ENCODE results near the gene DENND4A.
"Not testable (repeated sequence)": the region's sequence is repeated elsewhere in the genome, so short reads cannot be mapped to it uniquely, and the experiment has no call there.

DENND4A gene

GRCh38 chr15:65751431-65751830 lies 40.7 kb downstream of the DENND4A start:
- DNase-seq = no peak

- no peak for DNase-seq
Measured at GRCh38 chr15:65747265-65747664, 44.8 kb downstream of the DENND4A start.

- no peak for DNase-seq
Measured at GRCh38 chr15:65743637-65744252, 48.3 kb downstream of the DENND4A start.

- DNase-seq = no peak
Measured at GRCh38 chr15:65740148-65740547, 51.9 kb downstream of the DENND4A start.

GRCh38 chr15:65738649-65739048 lies 53.4 kb downstream of the DENND4A start:
- DNase-seq = no peak

- not testable (repeated sequence) for DNase-seq
Measured at GRCh38 chr15:65733599-65733998, 58.5 kb downstream of the DENND4A start.

- no peak for DNase-seq
Measured at GRCh38 chr15:65732698-65733097, 59.4 kb downstream of the DENND4A start.

GRCh38 chr15:65731926-65732325 lies 60.2 kb downstream of the DENND4A start:
- DNase-seq = no peak

GRCh38 chr15:65730549-65731172 lies 61.4 kb downstream of the DENND4A start:
- DNase-seq = no peak

- DNase-seq = no peak
Measured at GRCh38 chr15:65724464-65725215, 67.5 kb downstream of the DENND4A start.

- no peak for DNase-seq
Measured at GRCh38 chr15:65723876-65724275, 68.2 kb downstream of the DENND4A start.

GRCh38 chr15:65722191-65722590 lies 69.9 kb downstream of the DENND4A start:
- DNase-seq = no peak

- DNase-seq = no peak
Measured at GRCh38 chr15:65712415-65712814, 79.7 kb downstream of the DENND4A start.

GRCh38 chr15:65695081-65695480 lies 97.0 kb downstream of the DENND4A start:
- DNase-seq = no peak

GRCh38 chr15:65690778-65691177 lies 101.3 kb downstream of the DENND4A start:
- no peak for DNase-seq

GRCh38 chr15:65690173-65690572 lies 101.9 kb downstream of the DENND4A start:
- DNase-seq = no peak

- DNase-seq = no peak
Measured at GRCh38 chr15:65688462-65688861, 103.6 kb downstream of the DENND4A start.

GRCh38 chr15:65682404-65682911 lies 109.6 kb downstream of the DENND4A start:
- no peak for DNase-seq

- no peak for DNase-seq
Measured at GRCh38 chr15:65680544-65680943, 111.5 kb downstream of the DENND4A start.

GRCh38 chr15:65676123-65676522 lies 116.0 kb downstream of the DENND4A start:
- no peak for DNase-seq

- no peak for DNase-seq
Measured at GRCh38 chr15:65675551-65675950, 116.5 kb downstream of the DENND4A start.

GRCh38 chr15:65666257-65666656 lies 125.8 kb downstream of the DENND4A start:
- DNase-seq = no peak

- no peak for DNase-seq
Measured at GRCh38 chr15:65663521-65663920, 128.6 kb downstream of the DENND4A start.

GRCh38 chr15:65660927-65661326 lies 131.2 kb downstream of the DENND4A start:
- DNase-seq = no peak

Measured in islet precursor cell (in vitro differentiated cells).